IPS DF 4.7 (cell line): ENCODE results near the gene MVB12B.

Experiments
- DNase-seq: peaks from one replicate; pipeline ENCODE4 v3.0.0-alpha.2; 2013; ENCODE audit warnings: low spot score; ENCODE audit errors: extremely low read depth

The MVB12B gene

DNA sequence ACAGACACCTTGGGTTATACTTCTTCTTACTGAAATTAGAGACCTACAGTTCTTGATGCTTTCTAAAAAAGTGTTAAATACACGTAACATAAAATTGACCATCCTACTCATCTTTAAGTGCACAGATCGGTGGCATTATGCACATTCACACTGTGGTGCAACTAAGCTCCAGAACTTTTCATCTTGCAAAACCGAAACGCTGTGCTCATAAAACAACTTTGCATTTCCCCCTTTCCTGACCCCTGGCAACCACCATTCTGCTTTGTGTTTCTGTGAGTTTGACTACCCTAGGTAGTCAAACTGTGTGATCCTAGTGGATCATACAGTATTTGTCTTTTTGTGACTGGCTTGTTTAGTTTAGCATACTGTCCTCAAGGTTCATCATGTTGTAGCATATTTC lies 3.9 kb downstream of the MVB12B start:
- DNase-seq: no peak

- DNase-seq: no peak
These were observed 5.5 kb downstream of the MVB12B start for GRCh38 chr9:126331964-126332748.

GRCh38 chr9:126334721-126335621 lies 8.3 kb downstream of the MVB12B start:
- no peak for DNase-seq

- no peak for DNase-seq
These were observed 9.5 kb downstream of the MVB12B start for GRCh38 chr9:126335837-126336735.

GRCh38 chr9:126336736-126337325 lies 10.2 kb downstream of the MVB12B start:
- DNase-seq: no peak

- no peak for DNase-seq
These were observed 11.2 kb downstream of the MVB12B start for GRCh38 chr9:126337729-126338372.

DNA sequence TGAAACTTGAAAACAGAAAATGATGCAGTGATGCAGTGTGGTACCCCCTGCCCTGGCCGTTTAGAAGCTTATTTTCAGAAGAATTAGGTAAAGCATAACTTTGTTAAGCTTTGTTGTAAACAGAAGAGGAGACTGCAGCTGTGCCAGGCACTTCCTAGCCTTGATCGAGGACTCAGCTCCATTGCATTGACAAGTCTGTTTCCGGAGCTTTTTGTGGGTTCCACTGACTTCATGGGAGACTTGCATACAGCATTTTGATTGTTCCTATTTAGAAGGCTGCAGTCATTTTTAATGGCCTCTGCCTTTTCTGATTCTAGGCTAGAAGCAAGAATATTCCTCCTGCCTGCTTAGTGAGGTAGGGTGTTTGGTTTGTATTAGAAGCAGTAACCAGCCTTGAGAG lies 12.3 kb downstream of the MVB12B start:
- DNase-seq: no peak

DNA sequence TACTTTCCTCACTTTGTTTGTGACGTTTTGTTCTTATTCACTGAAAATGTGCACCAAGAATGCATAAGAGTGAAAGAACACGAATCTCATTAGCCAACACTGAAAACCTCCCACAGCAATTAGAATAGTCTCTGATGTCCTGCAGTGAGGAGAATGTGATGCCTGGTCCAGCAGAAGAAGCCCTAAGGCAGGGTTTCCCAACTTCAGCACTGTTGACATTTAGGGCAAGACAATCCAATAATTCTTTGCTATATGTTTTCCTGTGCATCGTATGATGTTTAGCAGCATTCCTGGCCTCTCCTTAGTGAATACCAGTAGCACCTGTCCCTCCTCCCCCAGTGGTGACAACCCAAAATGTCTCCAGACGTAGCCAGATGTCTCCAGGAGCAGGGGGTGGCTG lies 14.8 kb downstream of the MVB12B start:
- no peak for DNase-seq

DNA sequence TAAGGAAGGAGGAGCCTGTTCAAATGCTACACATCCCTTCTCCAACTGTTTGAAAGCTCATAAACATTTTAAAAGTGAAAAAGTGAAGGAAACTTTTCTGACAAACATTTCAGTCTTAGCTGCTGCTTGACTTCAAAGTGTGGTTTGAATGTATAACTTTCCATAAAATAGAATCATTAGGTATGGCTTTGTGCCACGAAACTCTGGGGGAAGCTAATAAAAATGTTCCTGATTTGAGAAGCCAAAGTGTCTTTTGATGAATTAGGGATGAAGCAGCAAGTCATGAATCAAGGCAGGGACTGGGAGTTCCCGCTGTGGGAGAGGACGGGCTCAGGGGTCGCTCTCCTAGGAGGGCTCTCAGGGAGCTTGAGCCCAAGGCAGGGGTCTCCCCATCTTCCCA lies 15.3 kb downstream of the MVB12B start:
- DNase-seq: no peak

DNA sequence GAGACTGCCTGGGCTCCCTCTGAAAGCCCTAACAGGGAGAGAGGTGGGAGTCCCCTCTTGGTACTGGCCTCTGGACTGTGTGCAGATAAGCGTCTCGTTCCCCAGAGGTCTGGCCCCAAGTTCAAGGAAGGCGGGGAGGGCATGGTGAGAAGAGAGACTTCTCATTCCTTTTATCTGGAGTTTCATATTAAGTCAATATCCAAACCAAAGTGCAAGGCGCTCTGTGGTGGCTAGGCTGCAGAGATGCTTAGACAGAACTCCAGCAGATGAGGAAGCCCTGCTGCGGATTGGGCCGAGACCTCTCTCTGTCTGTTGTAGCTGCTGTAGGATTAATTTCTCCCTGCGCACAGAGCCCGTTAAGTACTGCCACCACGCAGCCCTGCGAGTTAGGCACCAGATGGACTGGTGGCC lies 16.0 kb downstream of the MVB12B start:
- DNase-seq: no peak

GRCh38 chr9:126343271-126343700 lies 16.7 kb downstream of the MVB12B start:
- no peak for DNase-seq

- DNase-seq: no peak
These were observed 19.4 kb downstream of the MVB12B start for GRCh38 chr9:126346031-126346430.

DNA sequence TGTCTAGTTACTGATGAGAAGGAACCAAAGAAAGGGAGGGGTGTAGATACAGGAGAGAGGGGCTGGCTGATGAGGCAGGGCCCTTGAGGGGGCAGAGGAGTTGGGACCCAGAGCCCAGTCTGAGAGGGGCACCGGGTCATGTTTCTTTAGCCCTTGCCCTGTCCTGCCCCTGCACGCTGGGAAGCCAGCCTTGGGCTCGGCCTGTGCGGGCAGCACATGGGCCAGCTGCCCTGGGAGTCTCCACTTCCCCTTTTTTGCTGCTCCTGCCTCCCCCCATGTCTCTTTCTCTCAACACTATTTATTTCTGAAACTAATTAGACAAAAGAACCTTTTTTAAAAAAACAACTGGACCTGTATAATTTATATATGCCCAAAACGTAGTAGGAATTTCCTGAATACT lies 20.5 kb downstream of the MVB12B start:
- DNase-seq: no peak

GRCh38 chr9:126347911-126348760 lies 21.5 kb downstream of the MVB12B start:
- no peak for DNase-seq

- no peak for DNase-seq
These were observed 22.4 kb downstream of the MVB12B start for GRCh38 chr9:126348911-126349550.

- DNase-seq: no peak
These were observed 28.5 kb downstream of the MVB12B start for GRCh38 chr9:126354887-126355770.

DNA sequence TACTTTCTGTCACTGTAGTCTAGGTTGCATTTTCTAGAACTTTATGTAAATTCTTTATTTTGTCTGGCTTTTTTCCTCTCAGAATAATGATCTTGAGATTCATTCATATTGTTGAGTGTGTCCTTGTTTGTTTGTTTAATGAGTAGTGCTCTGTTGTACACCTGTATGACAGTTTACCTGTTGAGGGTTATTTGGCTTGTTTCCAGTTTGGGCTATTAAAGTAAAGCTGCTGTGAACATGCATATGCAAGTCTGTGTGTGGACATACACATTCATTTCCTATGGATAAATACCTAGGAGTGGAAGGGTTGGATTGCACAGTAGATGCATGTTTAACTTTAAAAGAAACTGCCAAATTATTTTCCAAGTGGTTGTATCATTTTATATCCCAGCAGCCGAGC lies 30.4 kb downstream of the MVB12B start:
- no peak for DNase-seq

- DNase-seq: no peak
These were observed 33.4 kb downstream of the MVB12B start for GRCh38 chr9:126360073-126360472.
